ENCODE measurements around the gene POLN. TPM values are rescaled to one million over a fixed set of nuclear protein-coding genes. Genes with fewer than 3 reads are reported as not detected.

Gene POLN
- polyA plus RNA-seq, 1 donor (not counting 4 experiments of a cell fraction or from before 2014, with no cell fraction given): 1.3 TPM

- Histone ChIP-seq H3K9me3 (ENCODE audit: control insufficient read depth, low read depth, low read length) (no peaks in the 10 kb centered on the region), H3K4me3 (ENCODE audit: control insufficient read depth in 2 of 3, extremely low read depth in 1 of 3, insufficient read depth in 2 of 3, low read depth in 1 of 3, low read length in 3 of 3) (no peak overlapping the region), H2AFZ (ENCODE audit: control insufficient read depth, low read length) (no peak overlapping the region), H4K20me1 (ENCODE audit: control insufficient read depth, extremely low read depth, insufficient read depth, low read length) (no peaks in the 10 kb centered on the region), H3K79me2 (ENCODE audit: control insufficient read depth, insufficient read depth, low read length) (no peaks in the 10 kb centered on the region), H3K27ac (ENCODE audit: control insufficient read depth, insufficient read depth, low read length) (no peak overlapping the region), H3K36me3 (ENCODE audit: control insufficient read depth in 2 of 2, extremely low read depth in 1 of 2, insufficient read depth in 2 of 2, low read length in 2 of 2) (no peaks in the 10 kb centered on the region), H3K4me1 (ENCODE audit: control insufficient read depth, extremely low read depth, insufficient read depth, low read length) (peaks cover 7% of the 10 kb centered on the region), H3K4me2 (ENCODE audit: control insufficient read depth, extremely low read depth, insufficient read depth, low read depth, low read length) (no peak overlapping the region), H3K27me3 (ENCODE audit: control insufficient read depth, extremely low read depth, insufficient read depth, low read length) (no peaks in the 10 kb centered on the region), H3K9ac (ENCODE audit: control insufficient read depth, extremely low read depth, insufficient read depth, low read length) (no peak overlapping the region), H3K9me1 (ENCODE audit: control insufficient read depth, extremely low read depth, insufficient read depth, low read length) (no peaks in the 10 kb centered on the region)
- FAIRE-seq (no peak), DNase-seq (ENCODE audit: low read depth, low spot score) (no peak)
- dilution Hi-C loops (cut with MboI; ENCODE audit: extremely low pct_ligation_motif_present, low sequenced_read_pairs): no loop called here
- TF ChIP-seq CTCF (optimal IDR thresholded peaks at IDR 0.05 in 1 of 3, IDR thresholded peaks at IDR 0.05 in 1 of 3, conservative IDR thresholded peaks at IDR 0.05 in 1 of 3; ENCODE audit: extremely low read depth in 1 of 3, insufficient read depth in 2 of 3, low read length in 3 of 3) (no peak), EZH2 (IDR thresholded peaks at IDR 0.05; ENCODE audit: low read length) (no peak)
These were observed 42.4 kb upstream of the POLN start for GRCh38 chr4:2284161-2284933.

GRCh38 chr4:2283199-2283711 lies 41.3 kb upstream of the POLN start:
- Histone ChIP-seq H3K36me3 (ENCODE audit: control insufficient read depth in 2 of 2, extremely low read depth in 1 of 2, insufficient read depth in 2 of 2, low read length in 2 of 2) (no peaks in the 10 kb centered on the region), H3K4me1 (ENCODE audit: control insufficient read depth, extremely low read depth, insufficient read depth, low read length) (peaks cover 7% of the 10 kb centered on the region), H3K9me3 (ENCODE audit: control insufficient read depth, low read depth, low read length) (no peaks in the 10 kb centered on the region), H2AFZ (ENCODE audit: control insufficient read depth, low read length) (no peak overlapping the region), H3K79me2 (ENCODE audit: control insufficient read depth, insufficient read depth, low read length) (no peaks in the 10 kb centered on the region), H3K9me1 (ENCODE audit: control insufficient read depth, extremely low read depth, insufficient read depth, low read length) (no peaks in the 10 kb centered on the region), H4K20me1 (ENCODE audit: control insufficient read depth, extremely low read depth, insufficient read depth, low read length) (no peaks in the 10 kb centered on the region), H3K9ac (ENCODE audit: control insufficient read depth, extremely low read depth, insufficient read depth, low read length) (no peak overlapping the region), H3K27ac (ENCODE audit: control insufficient read depth, insufficient read depth, low read length) (no peak overlapping the region), H3K4me2 (ENCODE audit: control insufficient read depth, extremely low read depth, insufficient read depth, low read depth, low read length) (no peak overlapping the region), H3K4me3 (ENCODE audit: control insufficient read depth in 2 of 3, extremely low read depth in 1 of 3, insufficient read depth in 2 of 3, low read depth in 1 of 3, low read length in 3 of 3) (no peak overlapping the region), H3K27me3 (ENCODE audit: control insufficient read depth, extremely low read depth, insufficient read depth, low read length) (no peaks in the 10 kb centered on the region)
- dilution Hi-C loops (cut with MboI; ENCODE audit: extremely low pct_ligation_motif_present, low sequenced_read_pairs): no loop called here
- FAIRE-seq (no peak), DNase-seq (ENCODE audit: low read depth, low spot score) (no peak)
- TF ChIP-seq EZH2 (IDR thresholded peaks at IDR 0.05; ENCODE audit: low read length): no peak
- TF ChIP-seq CTCF (optimal IDR thresholded peaks at IDR 0.05 in 1 of 3, IDR thresholded peaks at IDR 0.05 in 1 of 3, conservative IDR thresholded peaks at IDR 0.05 in 1 of 3; ENCODE audit: extremely low read depth in 1 of 3, insufficient read depth in 2 of 3, low read length in 3 of 3): no peak

Data from keratinocyte (primary cell).